Lower leg skin (tissue), 4 donors: Measurements from ENCODE around the gene VAV2. TPM values are rescaled to one million over a fixed set of nuclear protein-coding genes. Genes with fewer than 3 reads are reported as not detected.

Experiments
- DNase-seq, 2 donors: peaks; one replicate each; pipeline ENCODE4 v3.0.0-alpha.2; 2019; ENCODE audit warnings: low spot score in 2 of 2
- H3K4me3 ChIP-seq: fragments of 200-600 bp; sonication (generic); 2 replicates; pipeline ENCODE4 v1.5.1; 2017; ENCODE audit warnings: mild to moderate bottlenecking, low read depth; ENCODE audit not compliant: poor library complexity, severe bottlenecking
- POLR2A ChIP-seq, 2 donors: fragments of 450-650 bp; IDR thresholded peaks; one replicate each; pipeline ENCODE4 v1.6.1; 2016 to 2017; ENCODE audit warnings: antibody characterized with exemption in 2 of 2, mild to moderate bottlenecking in 1 of 2, moderate library complexity in 1 of 2
- WGBS, 2 donors: methylation state at CpG; one replicate each; pipeline ENCODE4 v1.1.5; 2018; 5-methylcytosine and 5-hydroxymethylcytosine counted together
- intact Hi-C: fragments of 100-400 bp; cut with DNase I; formaldehyde crosslinking; loops from one replicate; pipeline ENCODE4 v1.15.0; 2023; ENCODE audit warnings: low total_unique reads
- total RNA-seq, 4 donors: library from RNA; depleted of rRNA; stranded (reverse); fragments of >200 nt; gene quantifications; one replicate each; pipeline ENCODE4 v1.1.0, GENCODE V29; 2016
- TF ChIP-seq, protein P1 (sequence below), 3 donors: fragments of 450-650 bp; IDR thresholded peaks; one replicate each; pipeline ENCODE4 v1.5.1; 2016; ENCODE audit warnings: antibody characterized with exemption in 3 of 3, mild to moderate bottlenecking in 3 of 3, moderate library complexity in 2 of 3

Gene VAV2
- total RNA-seq, 4 donors from 2014 or later, result 6.8 to 9.1 (median 7.5) TPM

DNA sequence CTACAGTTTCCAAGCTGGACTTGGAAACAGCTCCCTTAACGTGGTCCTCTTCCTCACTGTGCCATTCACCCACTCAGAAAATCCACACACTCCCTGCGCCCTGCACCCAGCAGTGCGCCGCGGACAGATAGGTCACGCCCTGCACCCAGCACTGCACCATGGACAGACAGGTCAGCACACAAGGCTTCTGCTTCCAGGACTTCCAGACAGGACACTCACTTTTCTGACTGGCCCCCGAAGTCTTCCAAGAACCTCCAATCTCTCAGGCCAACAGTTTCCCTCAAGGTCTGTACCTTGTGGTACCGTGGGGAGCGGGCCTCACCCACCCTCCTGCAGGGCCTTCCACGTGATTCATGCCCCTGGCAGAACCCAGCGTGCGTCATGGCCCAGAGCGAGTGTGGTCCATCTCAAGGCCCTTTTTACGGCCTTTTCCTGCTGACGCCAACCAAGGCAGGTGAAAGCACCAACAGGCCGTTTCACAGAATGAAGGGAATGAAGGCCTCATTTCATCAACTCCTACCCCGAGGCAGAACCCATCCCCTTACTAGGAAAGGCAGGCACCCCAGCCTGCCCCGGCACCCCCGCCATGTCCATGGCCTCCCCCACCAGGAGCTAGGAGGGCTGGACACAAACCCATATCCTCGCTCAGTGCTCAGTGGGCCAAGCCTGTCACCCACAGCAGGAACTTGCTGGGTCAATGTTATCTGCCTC, 17.3 kb downstream of the VAV2 start:
- WGBS, 2 donors, result 90 to 92% methylated on average over 15 to 20 of the region's 20 CpGs
- H3K4me3 ChIP-seq, result no peak overlapping the region
- no peak for DNase-seq
- intact Hi-C loops, result no loop called here
- TF ChIP-seq, protein P1, sequence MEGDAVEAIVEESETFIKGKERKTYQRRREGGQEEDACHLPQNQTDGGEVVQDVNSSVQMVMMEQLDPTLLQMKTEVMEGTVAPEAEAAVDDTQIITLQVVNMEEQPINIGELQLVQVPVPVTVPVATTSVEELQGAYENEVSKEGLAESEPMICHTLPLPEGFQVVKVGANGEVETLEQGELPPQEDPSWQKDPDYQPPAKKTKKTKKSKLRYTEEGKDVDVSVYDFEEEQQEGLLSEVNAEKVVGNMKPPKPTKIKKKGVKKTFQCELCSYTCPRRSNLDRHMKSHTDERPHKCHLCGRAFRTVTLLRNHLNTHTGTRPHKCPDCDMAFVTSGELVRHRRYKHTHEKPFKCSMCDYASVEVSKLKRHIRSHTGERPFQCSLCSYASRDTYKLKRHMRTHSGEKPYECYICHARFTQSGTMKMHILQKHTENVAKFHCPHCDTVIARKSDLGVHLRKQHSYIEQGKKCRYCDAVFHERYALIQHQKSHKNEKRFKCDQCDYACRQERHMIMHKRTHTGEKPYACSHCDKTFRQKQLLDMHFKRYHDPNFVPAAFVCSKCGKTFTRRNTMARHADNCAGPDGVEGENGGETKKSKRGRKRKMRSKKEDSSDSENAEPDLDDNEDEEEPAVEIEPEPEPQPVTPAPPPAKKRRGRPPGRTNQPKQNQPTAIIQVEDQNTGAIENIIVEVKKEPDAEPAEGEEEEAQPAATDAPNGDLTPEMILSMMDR (IDR thresholded peaks at IDR 0.05), result no peak
- no peak for TF ChIP-seq POLR2A (IDR thresholded peaks at IDR 0.05)

DNA sequence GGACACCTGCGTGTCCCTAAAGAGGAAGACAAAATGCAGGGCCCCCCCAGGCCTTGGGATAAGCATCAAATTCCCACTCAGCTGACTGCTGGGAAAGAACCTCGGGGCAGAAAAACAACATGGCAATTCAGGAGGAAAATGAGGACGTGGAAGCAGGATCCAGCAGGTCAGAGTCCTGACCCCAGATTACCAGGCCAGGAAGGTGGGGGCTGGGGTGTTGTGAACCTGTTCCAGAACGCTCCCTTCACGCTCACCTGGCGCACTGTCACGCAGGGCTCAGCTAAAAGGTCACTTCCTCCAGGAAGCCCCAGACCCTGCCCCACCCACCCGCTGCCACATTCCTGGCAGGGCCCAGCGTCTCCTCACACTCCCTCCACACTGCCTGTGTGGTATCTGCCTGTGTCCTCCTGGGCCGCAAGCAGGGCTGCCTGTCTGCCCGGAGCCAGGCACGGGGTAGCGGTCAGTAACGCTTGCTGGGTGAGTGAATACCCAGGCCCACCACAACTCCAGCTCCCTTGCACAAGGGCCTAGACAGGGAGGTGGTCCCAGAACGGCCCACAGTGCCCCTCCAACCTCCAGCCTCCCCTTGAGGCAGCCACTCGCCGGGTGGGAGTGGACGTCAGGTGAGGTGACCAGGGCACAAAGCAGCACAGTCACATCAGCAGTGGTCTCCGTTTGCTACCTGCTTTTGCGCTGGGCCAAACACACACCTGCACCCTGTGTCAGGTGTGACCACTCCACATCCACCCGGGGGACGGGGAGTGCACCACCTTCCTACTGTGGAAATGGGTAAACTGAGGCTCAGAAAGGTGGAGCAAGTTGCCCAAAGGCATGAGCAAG, 18.1 kb downstream of the VAV2 start:
- no peak overlapping the region for H3K4me3 ChIP-seq
- WGBS, 2 donors, result 83 to 87% methylated on average over 21 to 22 of the region's 22 CpGs
- DNase-seq, result no peak
- TF ChIP-seq, protein P1 (IDR thresholded peaks at IDR 0.05), result no peak
- intact Hi-C loops, result no loop called here

DNA sequence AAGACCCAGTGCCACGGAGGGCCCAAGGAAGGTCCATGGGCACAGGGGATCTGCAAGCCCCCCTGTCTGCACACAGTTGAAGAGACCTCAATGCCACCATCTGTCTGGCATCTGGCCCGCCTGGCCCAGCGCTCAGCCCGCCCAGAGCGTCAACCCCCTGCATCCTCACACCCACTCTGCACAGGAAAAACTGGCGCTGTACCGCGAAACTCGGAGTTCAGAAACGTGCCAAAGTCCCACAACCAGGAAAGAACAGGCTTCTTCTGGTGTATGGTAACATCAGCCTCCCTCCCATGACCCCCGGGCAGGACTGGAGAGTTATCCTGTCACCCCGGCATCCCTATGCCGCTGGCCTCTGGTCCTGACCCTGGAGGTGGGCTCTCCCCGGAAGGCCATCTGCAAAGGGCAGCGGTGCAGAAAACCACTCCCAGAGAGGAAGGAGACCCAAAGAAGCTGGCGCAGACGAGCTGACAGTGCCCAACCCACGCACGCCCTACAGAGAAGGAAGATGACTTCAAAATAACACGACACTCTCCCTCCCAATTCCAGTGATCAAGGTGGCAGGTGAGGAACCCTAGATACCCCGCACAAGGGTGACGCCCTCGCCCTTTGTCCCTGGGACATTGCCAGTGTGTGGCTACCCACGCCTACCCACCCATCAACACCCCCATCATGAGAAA, 18.9 kb downstream of the VAV2 start:
- WGBS, 2 donors, result 85 to 86% methylated on average over 24 of the region's 24 CpGs
- intact Hi-C loops, result no loop called here
- DNase-seq, result no peak
- no peak overlapping the region for H3K4me3 ChIP-seq
- TF ChIP-seq, protein P1 (IDR thresholded peaks at IDR 0.05), result no peak
- no peak for TF ChIP-seq POLR2A (IDR thresholded peaks at IDR 0.05)

DNA sequence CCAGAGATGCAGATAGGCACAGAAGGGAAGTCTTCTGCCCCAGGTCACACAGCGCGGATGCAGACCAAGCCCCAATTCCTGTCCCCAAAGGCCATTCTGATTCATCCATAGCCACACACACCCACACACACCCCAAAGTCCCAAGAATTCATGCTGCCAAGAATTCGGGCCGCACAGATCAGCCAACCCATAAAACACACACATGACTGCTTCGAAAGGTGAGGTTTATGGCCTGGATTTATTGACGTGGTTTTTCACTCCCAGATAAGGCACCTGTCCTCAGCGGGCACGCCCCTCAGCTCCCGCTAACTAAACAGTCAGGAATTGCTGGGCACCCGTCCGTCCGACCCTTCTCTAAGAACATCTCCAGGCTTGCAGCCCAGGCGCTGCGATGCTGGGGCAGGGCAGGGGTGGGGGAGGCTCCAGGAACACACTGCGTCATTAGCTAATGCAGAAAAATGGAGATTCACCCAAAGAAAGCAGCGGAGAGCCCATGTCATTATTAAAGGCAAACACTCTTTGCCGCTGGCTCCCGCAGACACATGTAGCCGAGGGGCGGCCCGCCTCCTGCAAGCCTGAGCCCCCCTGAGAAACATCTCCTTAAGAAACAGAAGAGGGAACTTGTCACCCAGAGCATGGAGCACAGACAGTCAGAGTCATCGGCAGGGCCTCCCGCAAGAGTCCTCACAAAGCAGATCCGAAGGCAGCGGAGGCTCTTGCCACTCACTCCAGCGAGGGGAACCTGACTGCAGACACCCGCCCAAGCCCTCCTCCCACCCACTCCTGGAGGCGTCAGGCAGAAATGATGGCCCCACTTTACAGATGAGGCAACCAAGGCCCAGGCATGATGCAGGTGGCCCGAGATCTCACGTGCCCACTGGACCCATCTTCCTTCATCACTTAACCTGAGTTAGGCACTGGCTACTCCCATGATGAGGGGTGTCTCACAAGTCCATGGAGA, 19.9 kb downstream of the VAV2 start:
- WGBS, 2 donors, result 75 to 81% methylated on average over 30 of the region's 30 CpGs
- TF ChIP-seq, protein P1 (IDR thresholded peaks at IDR 0.05), result no peak
- TF ChIP-seq POLR2A (IDR thresholded peaks at IDR 0.05), result no peak
- intact Hi-C loops, result no loop called here
- no peak overlapping the region for H3K4me3 ChIP-seq
- DNase-seq, result no peak
